IMR-90 (cell line): ENCODE data around the gene MGAT3.

ENCODE experiments used
- FOS ChIP-seq: fragments of 150-350 bp; IDR thresholded peaks from 2 replicates; pipeline ENCODE4 v1.6.1; 2016; ENCODE audit warnings: low read depth, low read length
- MXI1 ChIP-seq: IDR thresholded peaks from 2 replicates; pipeline ENCODE4 v1.6.1; 2012; ENCODE audit warnings: low read depth, mild to moderate bottlenecking, low read length, moderate library complexity, borderline replicate concordance
- POLR2A ChIP-seq: IDR thresholded peaks from 2 replicates; pipeline ENCODE4 v1.6.1; 2012; ENCODE audit warnings: mild to moderate bottlenecking, low read depth, low read length
- RAD21 ChIP-seq: IDR thresholded peaks from 2 replicates; pipeline ENCODE4 v1.6.1; 2012; ENCODE audit warnings: low read length, improper control_type of control experiment

GRCh38 chr22:39508393-39508792 lies 51.6 kb downstream of the MGAT3 start:
- TF ChIP-seq RAD21: no peak
- TF ChIP-seq POLR2A: no peak
- no peak for TF ChIP-seq FOS
- TF ChIP-seq MXI1: no peak
